ENCODE data around the gene PRKCG.
"Not testable (repeated sequence)": the region's sequence is repeated elsewhere in the genome, so short reads cannot be mapped to it uniquely, and the experiment has no call there.

The PRKCG gene

DNA sequence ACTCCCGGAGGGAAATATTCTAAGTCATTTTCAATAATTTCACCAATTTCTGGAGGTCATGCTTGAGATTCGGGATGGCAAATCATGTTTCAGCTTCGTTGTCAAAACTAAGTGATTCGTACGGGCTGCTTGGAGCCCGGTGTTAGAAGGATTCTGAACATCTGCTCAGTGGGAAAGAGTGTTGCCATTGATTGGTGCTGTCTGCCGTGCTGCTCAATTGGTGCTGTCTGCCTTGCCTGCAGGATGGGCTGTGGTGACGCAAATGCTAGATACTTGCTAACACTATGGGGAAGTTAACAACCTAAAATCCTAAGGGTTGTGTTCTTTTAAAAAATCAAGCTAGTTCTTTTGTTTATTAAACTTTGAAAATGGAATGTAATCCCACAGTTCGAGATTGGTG is 63.4 kb downstream of the PRKCG start:
- no peak for DNase-seq

GRCh38 chr19:53945998-53946397 is 64.0 kb downstream of the PRKCG start:
- DNase-seq = no peak

GRCh38 chr19:53947624-53948023 is 65.6 kb downstream of the PRKCG start:
- no peak for DNase-seq

DNA sequence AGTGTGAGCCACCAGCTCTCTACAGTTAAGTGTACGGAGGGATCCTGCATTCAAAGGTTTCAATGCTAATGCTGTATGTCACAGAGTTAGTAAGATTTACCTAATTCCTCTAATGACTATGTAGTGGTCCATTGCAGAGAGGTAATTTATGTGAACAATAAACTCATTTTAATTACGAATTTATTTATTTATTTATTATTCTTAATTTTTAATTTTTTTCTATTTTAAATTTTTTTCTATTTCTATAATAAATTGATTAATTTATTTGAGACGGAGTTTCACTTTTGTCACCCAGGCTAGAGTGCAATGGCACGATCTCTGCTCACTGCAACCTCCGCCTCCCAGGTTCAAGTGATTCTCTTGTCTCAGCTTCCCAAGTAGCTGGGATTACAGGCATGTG is 66.6 kb downstream of the PRKCG start:
- DNase-seq = not testable (repeated sequence)

- no peak for DNase-seq
Measured at GRCh38 chr19:53951436-53951835, 69.4 kb downstream of the PRKCG start.

DNA sequence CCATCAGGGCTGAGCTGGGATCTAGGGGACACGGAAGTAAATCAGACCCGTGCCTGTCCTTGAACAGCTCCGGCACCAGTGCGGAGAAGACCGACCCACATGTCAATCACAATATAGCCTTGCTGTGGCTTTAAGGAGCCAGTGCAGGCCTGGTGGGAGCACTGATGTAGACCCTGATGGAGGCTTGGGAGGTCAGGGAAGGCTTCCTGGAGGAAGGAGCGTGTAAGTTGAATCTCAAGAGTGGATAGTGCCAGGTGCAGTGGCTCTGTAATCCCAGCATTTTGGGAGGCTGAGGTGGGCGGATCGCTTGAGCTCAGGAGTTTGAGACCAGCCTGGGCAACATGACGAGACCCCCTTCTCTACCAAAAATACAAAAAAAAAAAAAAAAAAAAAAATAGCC is 70.0 kb downstream of the PRKCG start:
- no peak for DNase-seq

DNA sequence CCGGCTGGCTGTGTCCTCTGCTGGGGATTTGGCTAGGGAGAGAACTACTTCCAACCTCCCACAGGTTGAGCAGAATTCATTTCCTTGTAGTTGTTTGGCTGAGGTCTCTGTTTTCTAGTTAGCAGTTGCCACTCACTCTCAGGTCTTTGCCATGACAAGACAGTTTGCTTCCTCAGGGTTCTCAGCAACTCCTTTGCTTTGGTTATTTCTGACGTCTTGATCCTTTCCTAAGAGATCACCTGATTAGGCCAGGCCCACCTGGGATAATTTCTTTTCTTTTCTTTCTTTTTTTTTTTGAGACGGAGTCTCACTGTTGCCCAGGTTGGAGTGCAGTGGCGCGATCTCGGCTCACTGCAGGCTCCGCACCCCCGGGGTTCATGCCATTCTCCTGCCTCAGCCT is 71.4 kb downstream of the PRKCG start:
- no peak for DNase-seq

Data from hematopoietic multipotent progenitor cell treated with erythropoietin and hydrocortisone succinate and interleukin-3 and kit ligand, for 8 days (in vitro differentiated cells).